Vagina (tissue), 2 donors: ENCODE data around the gene CNOT2.

ENCODE experiments used
- CTCF ChIP-seq, 3 experiments: fragments of 450-650 bp in 2 of 3; fragments of 200-600 bp in 1 of 3; sonication (generic) in 1 of 3; IDR thresholded peaks; one replicate each; pipeline ENCODE4 v1.5.1; 2017 to 2019; ENCODE audit warnings: antibody characterized with exemption in 3 of 3, mild to moderate bottlenecking in 2 of 3, moderate library complexity in 2 of 3
- POLR2A ChIP-seq, 2 donors: fragments of 450-650 bp; IDR thresholded peaks; one replicate each; pipeline ENCODE4 v1.6.1; 2017; ENCODE audit warnings: antibody characterized with exemption in 2 of 2, mild to moderate bottlenecking in 2 of 2, moderate library complexity in 2 of 2
- POLR2AphosphoS5 ChIP-seq, 2 donors: sonication (generic); formaldehyde crosslinking; IDR thresholded peaks; one replicate each; pipeline ENCODE4 v1.9.0; 2017; ENCODE audit warnings: antibody characterized with exemption in 2 of 2, mild to moderate bottlenecking in 2 of 2, low read depth in 1 of 2; ENCODE audit not compliant: insufficient read depth in 1 of 2

GRCh38 chr12:70332236-70332635 is 89.0 kb downstream of the CNOT2 start:
- no peak for TF ChIP-seq CTCF (IDR thresholded peaks at IDR 0.05)
- TF ChIP-seq POLR2A (IDR thresholded peaks at IDR 0.05), result no peak
- no peak for TF ChIP-seq POLR2AphosphoS5 (IDR thresholded peaks at IDR 0.05; ENCODE audit: insufficient read depth in 1 of 2, low read depth in 1 of 2)
